Measurements from ENCODE around the gene OLFML1.

- TF ChIP-seq, protein P1, sequence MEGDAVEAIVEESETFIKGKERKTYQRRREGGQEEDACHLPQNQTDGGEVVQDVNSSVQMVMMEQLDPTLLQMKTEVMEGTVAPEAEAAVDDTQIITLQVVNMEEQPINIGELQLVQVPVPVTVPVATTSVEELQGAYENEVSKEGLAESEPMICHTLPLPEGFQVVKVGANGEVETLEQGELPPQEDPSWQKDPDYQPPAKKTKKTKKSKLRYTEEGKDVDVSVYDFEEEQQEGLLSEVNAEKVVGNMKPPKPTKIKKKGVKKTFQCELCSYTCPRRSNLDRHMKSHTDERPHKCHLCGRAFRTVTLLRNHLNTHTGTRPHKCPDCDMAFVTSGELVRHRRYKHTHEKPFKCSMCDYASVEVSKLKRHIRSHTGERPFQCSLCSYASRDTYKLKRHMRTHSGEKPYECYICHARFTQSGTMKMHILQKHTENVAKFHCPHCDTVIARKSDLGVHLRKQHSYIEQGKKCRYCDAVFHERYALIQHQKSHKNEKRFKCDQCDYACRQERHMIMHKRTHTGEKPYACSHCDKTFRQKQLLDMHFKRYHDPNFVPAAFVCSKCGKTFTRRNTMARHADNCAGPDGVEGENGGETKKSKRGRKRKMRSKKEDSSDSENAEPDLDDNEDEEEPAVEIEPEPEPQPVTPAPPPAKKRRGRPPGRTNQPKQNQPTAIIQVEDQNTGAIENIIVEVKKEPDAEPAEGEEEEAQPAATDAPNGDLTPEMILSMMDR (IDR thresholded peaks at IDR 0.05): no peak
- TF ChIP-seq POLR2A (IDR thresholded peaks at IDR 0.05): no peak
These were observed 44.8 kb downstream of the OLFML1 start for GRCh38 chr11:7530013-7530640.

All from heart left ventricle (tissue), 13 donors.